Raji (cell line): Measurements from ENCODE around the gene NRBF2.

Source experiments
- POLR2A ChIP-seq: IDR thresholded peaks from 2 replicates; pipeline ENCODE4 v1.6.1; 2011; ENCODE audit warnings: low read depth, low read length, control low read depth; ENCODE audit not compliant: insufficient read depth

NRBF2 gene

DNA sequence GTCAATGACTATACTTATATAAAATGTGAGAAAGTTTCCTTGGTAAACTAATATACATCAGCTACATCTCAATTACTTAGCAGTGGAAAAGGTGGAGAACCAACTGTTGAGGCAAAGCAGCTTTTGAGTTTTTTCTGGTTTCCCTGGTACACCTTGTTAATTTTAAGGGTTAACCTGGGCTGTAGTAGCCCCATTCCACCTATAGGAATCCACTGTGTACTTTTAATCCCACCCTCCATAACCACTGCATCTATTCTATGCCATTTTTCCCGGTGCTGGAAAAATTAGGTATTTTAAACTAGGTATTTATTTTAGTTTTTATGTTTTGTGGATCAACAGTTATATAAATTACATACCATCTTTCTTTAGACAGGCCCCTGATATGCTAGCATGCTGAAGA is 42.4 kb downstream of the NRBF2 start:
- TF ChIP-seq POLR2A: no peak

DNA sequence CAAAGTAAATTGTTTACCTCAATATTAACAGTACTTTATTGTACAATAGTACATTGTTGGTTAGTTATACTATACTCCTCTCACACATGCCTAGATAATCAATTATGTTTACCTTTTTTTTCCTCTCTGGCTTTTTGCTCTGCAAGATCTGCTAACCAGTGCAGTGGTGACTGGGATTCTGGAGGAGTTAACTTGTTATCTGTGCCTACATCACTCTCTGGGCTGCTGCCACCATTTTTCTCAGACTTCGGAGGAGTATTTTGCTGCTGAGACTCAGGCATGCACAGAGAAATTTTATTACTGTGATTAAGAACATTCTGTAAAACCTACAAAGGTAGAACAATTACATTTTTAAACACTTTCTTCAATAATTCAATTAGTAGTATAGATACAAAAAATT is 59.7 kb downstream of the NRBF2 start:
- no peak for TF ChIP-seq POLR2A

DNA sequence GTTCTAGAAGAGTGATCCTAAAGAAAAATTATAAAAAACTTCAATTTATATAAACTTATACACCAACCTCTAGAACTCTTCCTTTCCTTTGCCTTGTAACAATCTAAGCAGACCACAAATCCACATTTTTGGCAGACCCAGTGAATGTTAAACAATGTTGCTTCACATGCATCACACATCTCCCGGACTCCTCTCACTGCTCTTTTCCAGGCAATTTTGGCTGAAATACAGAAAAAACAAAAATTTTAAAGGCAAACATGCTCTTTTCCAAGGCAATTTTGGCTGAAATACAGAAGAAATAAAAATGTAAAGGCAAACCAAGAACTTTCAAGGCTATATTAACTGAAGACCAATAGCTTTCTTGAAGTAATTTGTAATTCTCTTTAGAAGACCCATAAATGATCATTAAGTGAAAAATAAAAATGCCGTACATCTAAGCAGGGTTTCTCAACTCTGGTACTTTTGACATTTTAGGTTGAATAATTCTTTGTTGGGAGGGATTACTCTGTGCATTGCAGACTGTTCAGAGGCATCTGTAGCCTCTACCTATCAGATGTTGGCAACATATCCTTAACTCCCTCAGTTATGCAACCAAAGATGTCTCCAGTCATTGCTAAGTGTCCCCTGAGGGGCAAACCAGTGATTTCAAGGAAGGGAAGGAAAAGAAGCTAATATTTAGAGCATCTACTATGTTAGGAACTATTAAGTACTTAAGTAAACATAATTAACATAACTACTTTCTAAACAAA is 64.4 kb downstream of the NRBF2 start:
- no peak for TF ChIP-seq POLR2A

DNA sequence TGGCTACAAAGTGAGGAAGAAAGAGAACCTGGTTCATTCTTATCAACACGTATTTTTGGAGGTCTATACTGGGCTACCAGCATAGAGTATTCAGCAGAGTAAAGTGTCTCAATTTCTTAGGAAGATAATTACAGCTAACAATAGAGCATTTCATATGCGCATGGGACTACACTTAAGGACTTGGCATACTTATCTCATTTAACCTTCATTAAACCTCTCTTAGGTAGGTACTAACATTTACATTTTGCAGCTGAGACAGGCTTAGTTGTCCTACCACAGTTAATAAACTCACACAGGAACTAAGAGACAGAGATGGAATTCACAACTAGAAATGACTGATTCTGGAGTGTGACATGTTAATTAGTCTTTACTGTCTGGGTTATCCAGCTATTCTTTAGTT is 66.6 kb downstream of the NRBF2 start:
- no peak for TF ChIP-seq POLR2A

DNA sequence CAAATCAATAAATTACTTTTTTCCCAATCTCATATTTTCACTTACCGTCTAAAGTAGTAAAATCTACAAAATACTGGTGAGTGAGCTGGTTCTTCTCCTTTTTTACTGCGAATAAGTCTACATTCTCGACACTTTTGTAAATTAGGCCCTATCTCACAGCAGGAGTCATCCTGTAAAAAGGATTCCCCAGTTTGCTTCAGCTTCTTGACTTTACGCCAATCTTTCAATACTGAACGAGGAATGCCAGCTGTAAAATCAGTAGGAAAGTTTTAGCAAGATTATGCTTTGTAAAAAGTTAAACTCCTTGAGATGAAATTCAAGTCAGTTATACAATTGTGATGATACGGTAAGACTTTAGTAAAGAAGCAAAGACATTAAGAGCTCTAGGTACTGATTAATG is 67.3 kb downstream of the NRBF2 start:
- TF ChIP-seq POLR2A: no peak

DNA sequence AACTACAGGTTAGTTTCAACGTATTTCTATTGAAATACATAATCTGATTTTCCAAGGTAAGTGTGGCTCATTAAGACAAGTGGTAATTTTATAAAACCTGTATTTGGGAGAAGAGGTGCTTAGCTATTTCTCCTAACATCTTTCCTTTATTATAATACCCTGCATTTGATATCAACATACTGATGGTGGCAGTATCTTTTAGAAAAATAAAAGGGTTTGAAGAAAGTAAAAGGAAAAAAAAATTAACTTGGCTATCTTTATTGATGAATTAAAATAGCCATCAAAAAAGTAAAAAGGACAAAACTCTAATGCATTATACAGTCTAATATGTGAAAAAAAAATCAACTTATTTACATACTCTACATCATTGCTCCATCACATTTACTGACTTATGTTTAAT is 68.0 kb downstream of the NRBF2 start:
- no peak for TF ChIP-seq POLR2A
